Effector memory CD4-positive, alpha-beta T cell (primary cell): ENCODE results near the gene KCTD11.

ENCODE experiments used
- DNase-seq, 3 donors: peaks; one replicate each; pipeline ENCODE4 v3.0.0-alpha.2; 2020
- H3K27ac ChIP-seq: 2 replicates; pipeline ENCODE4 v1.7.0; 2013; ENCODE audit warnings: mild to moderate bottlenecking, low read length, moderate library complexity; ENCODE audit not compliant: insufficient read depth, poor library complexity, severe bottlenecking
- H3K27me3 ChIP-seq: replicated peaks from 2 replicates; pipeline ENCODE4 v1.7.0; 2013; ENCODE audit warnings: mild to moderate bottlenecking, low read length; ENCODE audit not compliant: insufficient read depth, control insufficient read depth, poor library complexity, severe bottlenecking
- H3K36me3 ChIP-seq: 2 replicates; pipeline ENCODE4 v1.7.0; 2013; ENCODE audit warnings: mild to moderate bottlenecking, low read length, moderate library complexity; ENCODE audit not compliant: control insufficient read depth, insufficient read depth
- H3K4me1 ChIP-seq: 2 replicates; pipeline ENCODE4 v1.7.0; 2013; ENCODE audit warnings: low read length, mild to moderate bottlenecking; ENCODE audit not compliant: control insufficient read depth, insufficient read depth, poor library complexity, severe bottlenecking
- H3K4me3 ChIP-seq: 2 replicates; pipeline ENCODE4 v1.7.0; 2013; ENCODE audit warnings: low read length, low read depth, mild to moderate bottlenecking; ENCODE audit not compliant: insufficient read depth, poor library complexity, severe bottlenecking
- H3K9me3 ChIP-seq: 2 replicates; pipeline ENCODE4 v1.7.0; 2013; ENCODE audit warnings: mild to moderate bottlenecking, low read length, moderate library complexity; ENCODE audit not compliant: control insufficient read depth
- total RNA-seq, 3 donors: gene quantifications; one replicate each; lab custom pipeline; 2026; lab: John Stamatoyannopoulos, UW

The KCTD11 gene
- 7.7 to 10.8 (median 8.0) reads per million in 3 donors for total RNA-seq

DNA sequence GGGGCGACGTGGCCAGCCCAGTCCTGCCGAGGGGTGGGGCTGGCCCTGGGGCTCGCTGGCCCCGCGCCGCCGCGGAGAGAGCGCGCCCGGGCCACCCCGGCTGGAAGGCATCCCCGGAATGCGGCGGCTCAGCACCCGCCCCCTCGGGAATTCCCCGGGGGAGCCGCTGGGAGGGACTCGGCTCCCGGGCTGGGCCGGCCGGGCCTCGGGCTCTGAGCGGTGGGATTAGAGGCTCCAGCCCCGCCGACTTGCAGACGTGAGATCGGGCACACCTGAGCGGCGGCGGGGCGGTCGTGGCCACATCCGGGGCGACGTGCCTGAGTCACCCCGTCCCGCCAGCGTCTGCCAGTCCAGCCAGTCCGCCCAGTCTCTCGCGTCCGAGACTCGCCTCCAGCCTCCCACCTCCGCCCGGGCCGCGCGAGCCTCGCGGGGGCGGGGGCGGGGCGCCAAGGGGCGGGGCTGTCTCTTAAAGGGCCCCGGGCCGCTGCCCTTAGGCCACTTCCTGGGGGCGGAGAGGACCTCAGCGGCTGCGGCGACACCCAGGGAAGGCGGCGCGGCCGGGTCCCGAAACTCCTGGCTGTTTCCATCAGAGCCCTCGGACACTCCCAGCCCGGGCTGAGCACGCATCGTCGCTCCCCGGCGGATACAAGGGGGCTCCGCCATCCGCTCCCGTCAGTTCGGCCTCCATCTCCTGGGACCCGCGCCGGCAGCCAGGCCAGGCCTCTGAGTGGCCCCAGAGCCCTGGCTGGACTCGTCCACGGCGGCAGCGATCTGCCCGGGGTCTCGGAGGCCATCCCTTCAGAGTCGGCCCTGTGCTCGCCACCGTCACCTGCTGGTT, at the start of gene KCTD11:
KCTD11 (plus strand) TSS at position 498 of the 838 bp plus-strand sequence.
- Histone ChIP-seq H3K4me3 (peak within 1 kb of the TSS; percentile 67), H3K27me3 (no peaks in the 10 kb centered on the region), H3K9me3 (no peaks in the 10 kb centered on the region), H3K36me3 (peaks cover 23% of the 10 kb centered on the region), H3K27ac (peak within 1 kb of the TSS; percentile 73), H3K4me1 (peaks cover 28% of the 10 kb centered on the region)
- DNase-seq, result peak; percentile 80 to 86 (median 81)

DNA sequence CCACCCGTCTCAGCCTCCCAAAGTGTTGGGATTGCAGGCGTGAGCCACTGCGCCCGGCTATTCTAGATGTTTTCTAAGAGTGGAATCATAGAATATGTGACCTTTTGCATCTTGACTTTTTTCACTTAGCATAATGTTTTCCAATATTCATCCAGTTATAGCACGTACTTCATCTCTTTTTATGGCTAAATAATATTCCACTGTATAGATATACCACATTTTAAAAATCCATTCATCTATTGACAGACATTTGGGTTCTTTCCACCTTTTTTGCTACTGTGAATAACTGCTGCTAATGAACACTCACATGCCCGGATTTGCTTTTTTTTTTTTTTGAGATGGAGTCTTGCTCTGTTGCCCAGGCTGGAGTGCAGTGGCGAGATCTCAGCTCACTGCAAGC, 47.8 kb upstream of the KCTD11 start:
- no peak for DNase-seq
- H3K36me3 ChIP-seq, result peaks cover 1% of the 10 kb centered on the region
- H3K4me3 ChIP-seq, result no peak overlapping the region
- H3K4me1 ChIP-seq, result peaks cover 1% of the 10 kb centered on the region
- no peaks in the 10 kb centered on the region for H3K9me3 ChIP-seq
- H3K27me3 ChIP-seq, result no peaks in the 10 kb centered on the region
- H3K27ac ChIP-seq, result no peak overlapping the region

DNA sequence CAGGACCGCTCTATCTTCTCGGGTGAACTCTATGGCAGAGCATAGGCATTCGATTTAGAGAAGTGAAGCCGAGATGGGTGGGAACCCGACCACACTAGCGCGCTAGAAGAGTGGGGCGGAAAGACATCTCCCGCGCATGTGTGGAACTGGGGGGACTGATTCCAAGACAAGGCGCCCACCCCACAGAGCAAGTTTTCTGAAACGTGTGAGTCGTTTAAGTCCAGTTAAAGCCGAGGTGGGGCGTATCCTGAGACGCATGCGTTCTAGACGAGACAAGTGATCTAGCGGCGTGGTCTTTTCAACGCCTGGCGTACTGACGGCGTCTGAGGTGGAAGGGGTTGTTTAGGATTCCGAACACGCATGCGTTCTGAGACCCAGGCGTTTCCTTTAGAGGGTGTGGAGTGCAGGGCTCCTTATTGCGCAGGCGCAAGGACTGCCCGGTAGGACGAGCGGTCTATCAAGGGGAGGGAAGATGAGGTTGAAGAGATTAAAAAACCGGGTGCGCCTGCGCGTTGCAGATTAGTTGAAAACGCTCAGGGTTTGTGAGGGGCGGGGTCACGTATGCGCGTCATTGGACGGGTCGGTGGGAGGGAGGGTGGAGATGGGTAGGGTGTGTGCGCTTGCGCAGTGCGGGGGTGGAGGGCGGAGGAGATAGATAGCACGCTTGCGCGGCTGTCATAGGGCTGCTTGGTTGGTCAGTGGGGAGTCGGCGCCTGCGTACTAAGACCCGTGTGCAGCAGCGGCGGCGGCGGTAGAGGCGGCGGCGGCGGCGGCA, 44.9 kb upstream of the KCTD11 start, which contains the start of gene EIF5A:
EIF5A (plus strand) TSS at position 718 of the 775 bp plus-strand sequence. CDS start 2,008 bp downstream, outside the sequence.
- H3K9me3 ChIP-seq, result no peaks in the 10 kb centered on the region
- DNase-seq, result peak; percentile 100
- peak within 1 kb of the TSS; percentile 93 for H3K4me3 ChIP-seq
- H3K4me1 ChIP-seq, result peaks cover 18% of the 10 kb centered on the region
- H3K36me3 ChIP-seq, result peaks cover 28% of the 10 kb centered on the region
- peak within 1 kb of the TSS; percentile 98 for H3K27ac ChIP-seq
- no peaks in the 10 kb centered on the region for H3K27me3 ChIP-seq

DNA sequence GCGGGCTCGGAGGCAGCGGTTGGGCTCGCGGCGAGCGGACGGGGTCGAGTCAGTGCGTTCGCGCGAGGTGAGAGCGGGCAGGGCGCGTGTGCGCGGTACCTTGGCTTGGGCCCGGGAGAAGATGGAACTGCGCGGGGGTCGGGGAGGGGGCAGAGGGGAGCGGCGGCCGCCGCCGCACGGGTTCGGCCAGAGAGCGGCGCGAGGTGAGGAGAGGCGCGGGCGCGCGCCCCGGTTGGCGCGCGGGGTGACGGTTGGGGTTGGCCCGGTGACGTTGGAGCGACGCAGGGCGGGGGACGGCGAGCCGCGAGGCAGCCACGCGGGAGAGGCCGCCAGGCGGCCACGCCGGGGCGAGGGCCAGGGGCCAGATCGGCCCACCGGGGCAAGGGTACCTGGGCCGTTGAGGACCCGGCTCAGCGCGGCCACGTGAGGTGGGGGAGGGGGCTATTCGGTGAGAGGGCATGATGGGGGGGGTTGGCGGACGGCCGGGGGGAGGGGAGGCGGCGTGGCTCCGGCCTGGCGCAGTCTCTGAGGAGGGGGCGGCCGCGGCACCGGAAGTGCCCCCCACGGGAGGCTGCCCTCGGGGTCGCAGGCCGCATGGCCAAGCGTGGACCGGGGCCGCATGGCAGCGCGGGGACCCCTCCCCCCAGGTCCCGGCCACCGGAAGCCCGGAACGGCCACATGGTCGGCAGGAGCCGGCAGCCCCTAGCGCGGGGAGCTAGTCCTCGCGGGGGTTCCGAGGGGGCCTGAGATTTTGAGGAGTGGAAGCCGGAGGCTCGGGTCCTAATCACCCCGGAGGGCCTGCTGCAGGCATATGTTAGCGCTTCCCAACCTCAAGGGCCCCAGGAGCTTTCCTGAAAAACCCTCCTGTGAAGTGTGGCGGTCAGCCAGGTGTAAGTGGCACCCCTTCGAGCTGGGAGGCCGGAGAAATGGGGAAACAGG, 44.0 kb upstream of the KCTD11 start:
- no peaks in the 10 kb centered on the region for H3K9me3 ChIP-seq
- peak; percentile 42 to 57 (median 48) for DNase-seq
- H3K36me3 ChIP-seq, result peaks cover 36% of the 10 kb centered on the region
- no peaks in the 10 kb centered on the region for H3K27me3 ChIP-seq
- peak overlapping the region; percentile 98 for H3K27ac ChIP-seq
- H3K4me1 ChIP-seq, result peaks cover 23% of the 10 kb centered on the region
- peak overlapping the region; percentile 93 for H3K4me3 ChIP-seq

DNA sequence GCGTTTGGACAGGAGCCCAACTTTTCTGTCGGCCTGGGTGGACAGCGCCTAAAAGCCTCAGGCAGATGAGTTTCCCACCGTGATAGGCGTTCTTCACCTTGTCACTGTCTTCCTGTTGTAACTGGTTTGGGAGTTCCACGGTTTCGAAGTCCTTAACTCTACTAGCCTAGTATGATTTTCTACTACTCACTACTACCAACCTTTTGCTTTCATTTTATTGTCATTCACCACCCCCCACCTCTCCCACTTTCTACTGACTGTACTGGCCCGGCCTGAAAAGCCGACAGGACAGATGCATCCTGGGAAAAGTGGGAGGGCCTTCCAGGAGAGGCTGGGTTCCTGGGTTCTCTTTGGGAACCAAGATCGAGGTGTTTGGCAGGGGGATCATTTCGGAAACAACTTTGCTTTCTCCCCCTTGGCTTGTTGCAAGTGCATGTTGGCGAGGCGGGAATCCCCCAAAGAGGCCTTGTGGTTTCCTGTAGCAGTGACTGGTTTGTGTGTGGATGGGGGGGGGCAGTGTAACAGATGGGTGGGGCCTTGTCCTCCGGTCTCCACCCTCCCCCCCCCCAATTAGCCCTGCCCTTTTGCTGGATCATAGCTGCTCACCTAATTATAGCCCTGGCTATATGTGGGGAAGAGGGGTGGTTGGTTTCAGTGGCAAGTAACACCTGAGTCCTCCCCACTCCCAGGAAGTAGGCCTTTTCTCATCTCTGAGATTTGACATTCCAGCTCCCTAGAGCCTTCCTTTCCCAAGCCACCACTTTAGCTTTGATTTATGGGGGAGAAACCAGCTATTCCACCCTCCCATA, 43.1 kb upstream of the KCTD11 start:
- peak overlapping the region; percentile 98 for H3K27ac ChIP-seq
- no peaks in the 10 kb centered on the region for H3K27me3 ChIP-seq
- peak overlapping the region; percentile 93 for H3K4me3 ChIP-seq
- DNase-seq, result peak; percentile 89 to 90 (median 89)
- H3K36me3 ChIP-seq, result peaks cover 44% of the 10 kb centered on the region
- no peaks in the 10 kb centered on the region for H3K9me3 ChIP-seq
- peaks cover 27% of the 10 kb centered on the region for H3K4me1 ChIP-seq

DNA sequence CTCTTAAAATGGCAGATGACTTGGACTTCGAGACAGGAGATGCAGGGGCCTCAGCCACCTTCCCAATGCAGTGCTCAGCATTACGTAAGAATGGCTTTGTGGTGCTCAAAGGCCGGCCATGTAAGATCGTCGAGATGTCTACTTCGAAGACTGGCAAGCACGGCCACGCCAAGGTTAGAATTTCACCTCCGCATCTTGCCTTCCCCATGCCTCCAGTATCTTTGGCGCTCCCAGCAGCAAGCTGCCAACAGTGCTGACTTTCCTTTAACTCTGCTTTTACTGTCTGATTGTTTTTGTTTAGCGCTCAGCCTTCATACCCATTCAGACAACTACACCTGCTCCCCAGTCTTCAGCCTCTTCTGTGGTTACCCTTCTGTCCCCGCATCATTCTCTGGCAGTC, 42.3 kb upstream of the KCTD11 start:
- Histone ChIP-seq H3K36me3 (peaks cover 49% of the 10 kb centered on the region), H3K9me3 (no peaks in the 10 kb centered on the region), H3K4me1 (peaks cover 33% of the 10 kb centered on the region), H3K4me3 (peak overlapping the region; percentile 42), H3K27me3 (no peaks in the 10 kb centered on the region), H3K27ac (peak overlapping the region; percentile 98)
- DNase-seq, result no peak

DNA sequence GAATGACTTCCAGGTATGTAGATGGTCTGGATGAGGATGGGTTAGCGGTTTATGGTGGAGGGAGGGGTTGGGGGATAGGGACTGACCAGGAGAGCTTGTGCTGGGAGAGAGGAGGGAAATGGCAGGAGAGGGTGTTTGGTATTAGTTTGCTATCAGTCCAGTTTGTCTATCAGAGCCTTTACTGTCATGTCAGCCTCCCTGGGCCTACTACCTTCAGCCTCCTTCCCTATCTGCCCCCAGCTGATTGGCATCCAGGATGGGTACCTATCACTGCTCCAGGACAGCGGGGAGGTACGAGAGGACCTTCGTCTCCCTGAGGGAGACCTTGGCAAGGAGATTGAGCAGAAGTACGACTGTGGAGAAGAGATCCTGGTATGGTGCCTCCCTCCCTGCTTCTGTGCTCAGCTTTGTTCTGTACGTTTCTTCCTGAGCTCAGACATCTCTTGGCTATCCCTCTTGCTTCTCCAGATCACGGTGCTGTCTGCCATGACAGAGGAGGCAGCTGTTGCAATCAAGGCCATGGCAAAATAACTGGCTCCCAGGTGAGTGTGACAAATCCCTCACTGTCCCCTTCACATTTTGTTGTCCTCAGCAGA, 40.8 kb upstream of the KCTD11 start:
- no peaks in the 10 kb centered on the region for H3K9me3 ChIP-seq
- H3K36me3 ChIP-seq, result peaks cover 49% of the 10 kb centered on the region
- H3K4me1 ChIP-seq, result peaks cover 45% of the 10 kb centered on the region
- DNase-seq, result no peak
- no peaks in the 10 kb centered on the region for H3K27me3 ChIP-seq
- H3K4me3 ChIP-seq, result no peak overlapping the region
- peak overlapping the region; percentile 98 for H3K27ac ChIP-seq

DNA sequence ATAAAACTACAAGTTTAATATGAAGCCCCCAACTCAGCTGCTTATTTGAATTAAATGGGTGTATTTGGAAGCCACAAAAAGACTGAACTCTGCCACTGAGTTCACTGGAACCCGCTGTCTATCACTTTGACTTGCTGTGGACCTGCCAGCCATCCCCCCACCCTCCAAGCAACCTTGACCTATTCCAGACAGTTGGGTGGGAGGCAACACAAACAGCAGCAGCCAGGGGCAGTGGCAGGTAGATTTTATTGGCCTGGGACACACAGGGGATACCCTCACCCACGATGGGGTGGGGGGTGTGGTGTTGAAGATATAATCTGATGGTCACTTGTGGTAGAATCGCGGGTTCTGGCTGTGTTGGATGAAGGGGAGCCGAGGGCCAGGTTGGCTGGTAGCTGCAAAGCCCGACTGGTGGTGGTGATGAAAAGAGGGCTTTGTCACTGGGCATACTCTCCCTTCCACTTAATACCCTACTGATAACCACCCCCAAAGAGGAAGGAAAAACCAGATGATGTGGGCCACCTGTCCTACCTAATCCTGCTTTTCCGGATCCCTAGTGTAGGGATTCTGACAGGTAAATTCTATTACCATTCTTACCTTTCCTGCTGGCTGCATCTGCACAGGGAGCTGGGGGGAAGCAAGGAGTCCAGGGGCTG, 39.4 kb upstream of the KCTD11 start:
- no peak for DNase-seq
- H3K4me3 ChIP-seq, result no peak overlapping the region
- no peaks in the 10 kb centered on the region for H3K9me3 ChIP-seq
- H3K4me1 ChIP-seq, result peaks cover 46% of the 10 kb centered on the region
- H3K36me3 ChIP-seq, result peaks cover 57% of the 10 kb centered on the region
- no peak overlapping the region for H3K27ac ChIP-seq
- no peaks in the 10 kb centered on the region for H3K27me3 ChIP-seq
